ENCODE measurements around the gene CCDC188.
A peak's percentile ranks its signal among the peaks of the same experiment; 100 is the strongest.

Gene CCDC188

GRCh38 chr22:20183823-20184222, 33.0 kb upstream of the CCDC188 start:
- H3K4me3 ChIP-seq (ENCODE audit: low read depth, low read length), result no peak overlapping the region
- TF ChIP-seq CTCF (IDR thresholded peaks at IDR 0.05; ENCODE audit: low read depth, low read length, missing control alignments), result no peak
- no peak for DNase-seq (ENCODE audit: low read depth)

DNA sequence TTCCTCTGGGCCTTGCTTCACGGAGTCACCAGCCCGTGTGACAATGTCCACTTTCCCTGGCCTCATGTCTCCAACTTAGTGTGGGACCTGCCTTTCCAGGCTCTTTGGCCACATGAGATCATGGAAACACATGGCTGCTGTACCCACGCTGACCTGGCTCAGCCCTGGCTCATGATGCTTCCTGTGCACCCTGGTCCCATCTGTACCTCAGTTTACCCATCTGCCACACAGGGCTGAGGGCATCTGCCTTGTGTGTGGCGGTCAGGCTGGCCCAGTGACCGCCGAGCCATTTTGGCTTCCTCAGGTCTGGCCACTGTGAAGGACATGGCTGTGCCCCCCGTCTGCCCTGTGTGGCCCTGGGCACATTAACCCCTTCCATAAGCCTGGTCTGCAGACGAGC, 32.2 kb upstream of the CCDC188 start:
- no peak for DNase-seq (ENCODE audit: low read depth)
- no peak for TF ChIP-seq CTCF (IDR thresholded peaks at IDR 0.05; ENCODE audit: low read depth, low read length, missing control alignments)
- H3K4me3 ChIP-seq (ENCODE audit: low read depth, low read length), result no peak overlapping the region

- no peak overlapping the region for H3K4me3 ChIP-seq (ENCODE audit: low read depth, low read length)
- no peak for TF ChIP-seq CTCF (IDR thresholded peaks at IDR 0.05; ENCODE audit: low read depth, low read length, missing control alignments)
- DNase-seq (ENCODE audit: low read depth), result no peak
Measured at GRCh38 chr22:20182365-20182764, 31.5 kb upstream of the CCDC188 start.

GRCh38 chr22:20181884-20182236, 31.0 kb upstream of the CCDC188 start:
- DNase-seq (ENCODE audit: low read depth), result no peak
- no peak for TF ChIP-seq CTCF (IDR thresholded peaks at IDR 0.05; ENCODE audit: low read depth, low read length, missing control alignments)
- H3K4me3 ChIP-seq (ENCODE audit: low read depth, low read length), result no peak overlapping the region

- no peak for TF ChIP-seq CTCF (IDR thresholded peaks at IDR 0.05; ENCODE audit: low read depth, low read length, missing control alignments)
- no peak overlapping the region for H3K4me3 ChIP-seq (ENCODE audit: low read depth, low read length)
- no peak for DNase-seq (ENCODE audit: low read depth)
Measured at GRCh38 chr22:20181194-20181883, 30.5 kb upstream of the CCDC188 start.

- H3K4me3 ChIP-seq (ENCODE audit: low read depth, low read length), result no peak overlapping the region
- TF ChIP-seq CTCF (IDR thresholded peaks at IDR 0.05; ENCODE audit: low read depth, low read length, missing control alignments), result no peak
Measured at GRCh38 chr22:20180640-20181039, 29.8 kb upstream of the CCDC188 start.

GRCh38 chr22:20180245-20180630, 29.4 kb upstream of the CCDC188 start:
- H3K4me3 ChIP-seq (ENCODE audit: low read depth, low read length), result no peak overlapping the region
- TF ChIP-seq CTCF (IDR thresholded peaks at IDR 0.05; ENCODE audit: low read depth, low read length, missing control alignments), result peak; percentile 24
- DNase-seq (ENCODE audit: low read depth), result no peak

More at GRCh38 chr22:20180640-20181039, 29.8 kb upstream of the CCDC188 start:
- DNase-seq (ENCODE audit: low read depth), result no peak
